Measurements from ENCODE around the gene FAM222A.

GRCh38 chr12:109763201-109763841 is 49.7 kb downstream of the FAM222A start:
- no peak for TF ChIP-seq POLR2A (IDR thresholded peaks at IDR 0.05; ENCODE audit: low read length)
- TF ChIP-seq GATA1 (IDR thresholded peaks at IDR 0.05; ENCODE audit: low read depth, low read length): no peak

All from erythroblast (primary cell).